Caco-2 (cell line): Measurements from ENCODE around the gene HES4. TPM values are rescaled to one million over a fixed set of nuclear protein-coding genes. Genes with fewer than 3 reads are reported as not detected.
A peak's percentile ranks its signal among the peaks of the same experiment; 100 is the strongest.

Experiments
- BruUV-seq: library from RNA; stranded (reverse); fragments of 400-500 nt; replicated peaks from 2 replicates; lab custom pipeline; 2021; lab: Mats Ljungman, UMichigan
- CTCF ChIA-PET: fragments of 300-600 bp; sonication (Branson Sonifier 250); formaldehyde crosslinking; loops from one replicate; lab custom pipeline; 2022; ENCODE audit warnings: antibody characterized with exemption; lab: Charles Lee
- POLR2A ChIA-PET: fragments of 300-600 bp; sonication (Branson Sonifier 250); formaldehyde crosslinking; loops from one replicate; lab custom pipeline; 2022; ENCODE audit warnings: antibody characterized with exemption; lab: Charles Lee
- DNase-seq, 2 experiments: peaks; one replicate each; pipeline versions ENCODE4 v3.0.0 to v3.0.0-alpha.2; 2020 to 2022
- H3K27me3 ChIP-seq: replicated peaks from 2 replicates; pipeline ENCODE4 v1.6.0; 2011; ENCODE audit warnings: low read length; ENCODE audit not compliant: control insufficient read depth, insufficient read depth
- H3K36me3 ChIP-seq: 2 replicates; pipeline ENCODE4 v1.5.1; 2011; ENCODE audit warnings: low read length; ENCODE audit not compliant: control insufficient read depth, insufficient read depth
- H3K4me1 ChIP-seq: fragments of 250-450 bp; sonication (Bioruptor Pico); 2 replicates; pipeline ENCODE4 v1.5.1; 2020; ENCODE audit warnings: mild to moderate bottlenecking
- H3K4me3 ChIP-seq: 2 replicates; pipeline ENCODE4 v1.5.1; 2011; ENCODE audit warnings: low read depth, mild to moderate bottlenecking, control low read depth, low read length
- H3K9me3 ChIP-seq: fragments of 250-450 bp; sonication (Bioruptor Pico); 2 replicates; pipeline ENCODE4 v1.5.1; 2020; ENCODE audit warnings: mild to moderate bottlenecking, moderate library complexity
- H3K27ac Mint-ChIP-seq: one replicate; pipeline ENCODE4 v1.8.0; 2022; ENCODE audit warnings: mixed read lengths; ENCODE audit not compliant: unreplicated experiment
- H3K27me3 Mint-ChIP-seq: one replicate; pipeline ENCODE4 v1.8.0; 2022; ENCODE audit warnings: mixed read lengths; ENCODE audit not compliant: insufficient read depth, unreplicated experiment
- H3K36me3 Mint-ChIP-seq: one replicate; pipeline ENCODE4 v1.8.0; 2022; ENCODE audit warnings: mild to moderate bottlenecking, mixed read lengths; ENCODE audit not compliant: insufficient read depth, unreplicated experiment
- H3K4me1 Mint-ChIP-seq: one replicate; pipeline ENCODE4 v1.8.0; 2022; ENCODE audit warnings: low read depth, mixed read lengths; ENCODE audit not compliant: unreplicated experiment
- H3K4me3 Mint-ChIP-seq: one replicate; pipeline ENCODE4 v1.8.0; 2022; ENCODE audit warnings: mild to moderate bottlenecking, moderate library complexity, mixed read lengths; ENCODE audit not compliant: unreplicated experiment
- H3K9me3 Mint-ChIP-seq: one replicate; pipeline ENCODE4 v1.8.0; 2022; ENCODE audit warnings: mixed read lengths; ENCODE audit not compliant: unreplicated experiment
- intact Hi-C: fragments of 100-400 bp; cut with micrococcal nuclease; formaldehyde crosslinking; loops from one replicate; pipeline ENCODE4 v1.10.0; 2022; ENCODE audit not compliant: unreplicated experiment
- total RNA-seq: library from RNA; stranded (reverse); gene quantifications from 2 replicates; pipeline ENCODE4 v1.2.3, GENCODE V29; 2022
- TF ChIP-seq, protein P1 (sequence below), 2 experiments: fragments of 200-600 bp in 1 of 2; IDR thresholded peaks; 1 replicate in 1 of 2; 2 replicates in 1 of 2; pipeline versions ENCODE4 v1.5.1 to v1.8.0; 2011 to 2022; ENCODE audit warnings: antibody characterized with exemption in 1 of 2, control low read depth in 1 of 2, inconsistent platforms in 1 of 2, low read depth in 1 of 2, low read length in 1 of 2, mild to moderate bottlenecking in 1 of 2, moderate library complexity in 1 of 2; ENCODE audit not compliant: insufficient read depth in 1 of 2, severe bottlenecking in 1 of 2, unreplicated experiment in 1 of 2

HES4 gene
- total RNA-seq, 1 experiment from 2014 or later, result 53.8 TPM

DNA sequence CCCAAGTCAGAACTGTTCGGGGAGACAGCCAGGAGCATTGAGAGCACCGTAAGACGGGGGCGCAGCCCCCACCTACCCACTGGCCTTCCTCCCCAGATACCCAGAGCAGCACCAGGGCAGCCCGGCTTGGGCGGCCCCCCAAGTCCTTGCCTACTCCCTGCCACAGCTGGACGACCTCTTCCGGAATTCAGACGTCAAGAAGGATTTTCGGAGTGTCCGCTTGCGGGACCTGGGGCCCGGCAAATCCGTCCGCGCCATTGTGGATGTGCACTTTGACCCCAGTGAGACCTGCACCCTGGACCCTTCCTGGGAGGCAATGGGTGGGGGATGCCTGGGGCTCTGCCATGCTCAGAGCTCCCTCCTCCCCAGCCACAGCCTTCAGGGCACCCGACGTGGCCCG lies 47.5 kb upstream of the HES4 start:
- POLR2A ChIA-PET, result no interaction called here
- no TSS peak for BruUV-seq
- H3K27ac Mint-ChIP-seq, result no peak overlapping the region
- no peak overlapping the region for H3K4me3 ChIP-seq
- H3K9me3 ChIP-seq, result no peaks in the 10 kb centered on the region
- H3K9me3 Mint-ChIP-seq, result no peaks in the 10 kb centered on the region
- peaks cover 46% of the 10 kb centered on the region for H3K36me3 Mint-ChIP-seq
- no peaks in the 10 kb centered on the region for H3K27me3 Mint-ChIP-seq
- no peak for DNase-seq
- no peak overlapping the region for H3K4me3 Mint-ChIP-seq
- H3K36me3 ChIP-seq, result peaks cover 2% of the 10 kb centered on the region; the same call in 1 of the 2 replicates
- no peaks in the 10 kb centered on the region for H3K27me3 ChIP-seq
- TF ChIP-seq, protein P1, sequence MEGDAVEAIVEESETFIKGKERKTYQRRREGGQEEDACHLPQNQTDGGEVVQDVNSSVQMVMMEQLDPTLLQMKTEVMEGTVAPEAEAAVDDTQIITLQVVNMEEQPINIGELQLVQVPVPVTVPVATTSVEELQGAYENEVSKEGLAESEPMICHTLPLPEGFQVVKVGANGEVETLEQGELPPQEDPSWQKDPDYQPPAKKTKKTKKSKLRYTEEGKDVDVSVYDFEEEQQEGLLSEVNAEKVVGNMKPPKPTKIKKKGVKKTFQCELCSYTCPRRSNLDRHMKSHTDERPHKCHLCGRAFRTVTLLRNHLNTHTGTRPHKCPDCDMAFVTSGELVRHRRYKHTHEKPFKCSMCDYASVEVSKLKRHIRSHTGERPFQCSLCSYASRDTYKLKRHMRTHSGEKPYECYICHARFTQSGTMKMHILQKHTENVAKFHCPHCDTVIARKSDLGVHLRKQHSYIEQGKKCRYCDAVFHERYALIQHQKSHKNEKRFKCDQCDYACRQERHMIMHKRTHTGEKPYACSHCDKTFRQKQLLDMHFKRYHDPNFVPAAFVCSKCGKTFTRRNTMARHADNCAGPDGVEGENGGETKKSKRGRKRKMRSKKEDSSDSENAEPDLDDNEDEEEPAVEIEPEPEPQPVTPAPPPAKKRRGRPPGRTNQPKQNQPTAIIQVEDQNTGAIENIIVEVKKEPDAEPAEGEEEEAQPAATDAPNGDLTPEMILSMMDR (IDR thresholded peaks at IDR 0.05; ENCODE audit: insufficient read depth in 1 of 2, low read depth in 1 of 2, low read length in 1 of 2, severe bottlenecking in 1 of 2, unreplicated experiment in 1 of 2), result no peak
- intact Hi-C loops, result no loop called here
- no peaks in the 10 kb centered on the region for H3K4me1 Mint-ChIP-seq
- no peaks in the 10 kb centered on the region for H3K4me1 ChIP-seq
- CTCF ChIA-PET, result no interaction called here

DNA sequence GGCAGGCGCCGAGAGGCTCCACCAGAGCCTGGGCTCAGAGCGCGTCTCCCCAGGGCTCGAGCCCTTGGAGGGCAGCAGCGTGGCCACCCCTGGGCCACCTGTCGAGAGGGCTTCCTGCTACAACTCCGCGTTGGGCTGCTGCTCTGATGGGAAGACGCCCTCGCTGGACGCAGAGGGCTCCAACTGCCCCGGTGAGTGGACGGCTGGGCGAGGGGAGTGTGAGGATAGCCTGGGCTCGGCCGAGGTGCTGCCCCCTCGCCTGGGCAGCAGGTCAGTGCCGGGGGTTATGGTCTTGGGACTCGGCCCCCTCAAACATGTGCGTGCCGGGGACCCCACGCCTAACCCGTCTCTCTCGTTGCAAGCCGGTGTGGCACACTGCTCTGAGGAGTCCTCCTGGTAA lies 46.9 kb upstream of the HES4 start:
- no peaks in the 10 kb centered on the region for H3K9me3 ChIP-seq
- Mint-ChIP-seq H3K4me3 (no peak overlapping the region), H3K27ac (no peak overlapping the region), H3K27me3 (no peaks in the 10 kb centered on the region), H3K4me1 (no peaks in the 10 kb centered on the region), H3K36me3 (peaks cover 46% of the 10 kb centered on the region), H3K9me3 (no peaks in the 10 kb centered on the region)
- ChIA-PET CTCF (no interaction called here), POLR2A (no interaction called here)
- H3K4me1 ChIP-seq, result no peaks in the 10 kb centered on the region
- H3K36me3 ChIP-seq, result peaks cover 2% of the 10 kb centered on the region; the same call in 1 of the 2 replicates
- H3K4me3 ChIP-seq, result no peak overlapping the region
- TF ChIP-seq, protein P1 (IDR thresholded peaks at IDR 0.05; ENCODE audit: insufficient read depth in 1 of 2, low read depth in 1 of 2, low read length in 1 of 2, severe bottlenecking in 1 of 2, unreplicated experiment in 1 of 2), result no peak
- no peak for DNase-seq
- BruUV-seq, result no TSS peak
- intact Hi-C loops, result no loop called here
- H3K27me3 ChIP-seq, result no peaks in the 10 kb centered on the region

DNA sequence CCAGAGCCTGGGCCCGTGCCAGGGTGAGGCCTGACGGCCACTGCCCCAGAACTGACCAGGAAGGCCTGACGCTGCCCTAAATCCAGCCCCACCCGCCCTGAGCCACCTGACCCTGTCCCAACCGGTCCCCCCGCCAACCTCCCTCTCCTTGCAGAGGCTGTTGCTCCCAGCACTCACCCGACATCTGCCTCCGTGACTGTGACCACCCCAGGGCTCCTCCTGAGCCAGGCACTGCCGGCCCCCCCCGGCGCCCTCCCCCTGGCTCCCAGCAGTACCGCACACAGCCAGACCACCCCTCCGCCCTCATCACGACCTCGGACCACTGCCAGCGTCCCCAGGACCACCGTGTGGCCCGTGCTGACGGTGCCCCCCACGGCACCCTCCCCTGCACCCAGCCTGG lies 46.3 kb upstream of the HES4 start:
- CTCF ChIA-PET, result no interaction called here

More for the DNA sequence above, 46.3 kb upstream of the HES4 start:
- Mint-ChIP-seq H3K36me3 (peaks cover 43% of the 10 kb centered on the region), H3K4me1 (no peaks in the 10 kb centered on the region), H3K27me3 (no peaks in the 10 kb centered on the region), H3K27ac (no peak overlapping the region), H3K9me3 (no peaks in the 10 kb centered on the region), H3K4me3 (no peak overlapping the region)
- no peak for DNase-seq
- Histone ChIP-seq H3K4me3 (no peak overlapping the region), H3K27me3 (no peaks in the 10 kb centered on the region), H3K9me3 (no peaks in the 10 kb centered on the region), H3K36me3 (peaks cover 2% of the 10 kb centered on the region; the same call in 1 of the 2 replicates), H3K4me1 (no peaks in the 10 kb centered on the region)
- intact Hi-C loops, result no loop called here
- TF ChIP-seq, protein P1 (IDR thresholded peaks at IDR 0.05; ENCODE audit: insufficient read depth in 1 of 2, low read depth in 1 of 2, low read length in 1 of 2, severe bottlenecking in 1 of 2, unreplicated experiment in 1 of 2), result no peak
- POLR2A ChIA-PET, result no interaction called here
- TSS peak; percentile 37 for BruUV-seq
